ENCODE results near the gene TMEM238. TPM values are rescaled to one million over a fixed set of nuclear protein-coding genes. Genes with fewer than 3 reads are reported as not detected.

The TMEM238 gene
- total and polyA plus RNA-seq, 10 of the 15 experiments (the other 5 are each of a cell fraction or from before 2014, with no cell fraction given): 0.05 to 16.9 (median 0.58) TPM; not detected in 1

DNA sequence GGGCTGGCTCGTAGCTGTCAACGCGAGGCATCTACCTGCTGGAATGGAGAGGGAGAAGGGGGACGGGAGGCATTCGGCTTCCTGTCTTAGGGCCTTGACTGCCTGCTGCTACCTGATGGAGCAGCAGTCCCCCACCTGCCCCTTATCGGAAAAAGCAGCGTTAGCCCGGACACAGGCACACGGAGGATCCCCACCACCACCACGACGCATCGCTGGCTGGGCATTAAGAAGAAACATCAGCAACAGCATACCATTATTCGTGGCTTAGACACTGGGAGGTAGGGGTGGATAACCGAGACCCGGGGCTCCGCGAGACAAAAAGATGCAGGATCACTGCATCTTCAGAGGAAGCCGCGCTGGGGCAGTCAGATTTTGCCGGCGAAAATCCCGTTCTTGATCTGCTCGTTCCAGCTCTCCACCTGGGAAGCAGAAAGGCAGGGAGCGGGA is 30.7 kb downstream of the TMEM238 start:
- H3K36me3 ChIP-seq (ENCODE audit: control insufficient read depth in 2 of 2, insufficient read depth in 2 of 2, low read length in 1 of 2): no peaks in the 10 kb centered on the region
- intact Hi-C loops (cut with micrococcal nuclease; ENCODE audit: unreplicated experiment) (no loop called here), in situ Hi-C loops (cut with MboI) (no loop called here)
- POLR2A ChIA-PET: no interaction called here
- no peak overlapping the region for H3K4me3 ChIP-seq
- RAD21 ChIA-PET (ENCODE audit: unreplicated experiment): no interaction called here
- no TSS peak for BruUV-seq (replicated peaks)
- no peaks in the 10 kb centered on the region; the same call in 1 of the 2 replicates for H4K20me1 ChIP-seq (ENCODE audit: control insufficient read depth, insufficient read depth)
- no peak overlapping the region; the same call in 1 of the 2 replicates for H2AFZ ChIP-seq (ENCODE audit: control insufficient read depth, low read depth, low read length)
- H3K27me3 ChIP-seq (replicated peaks in 1 of 2; ENCODE audit: control insufficient read depth in 2 of 2, insufficient read depth in 2 of 2, low read length in 1 of 2): peaks cover 4 to 13% of the 10 kb centered on the region in 2 experiments; a peak in 3 of 4 replicates
- ATAC-seq (no peak), DNase-seq (ENCODE audit: low read depth, low spot score) (no peak), FAIRE-seq (no peak)
- TF ChIP-seq, protein P1, sequence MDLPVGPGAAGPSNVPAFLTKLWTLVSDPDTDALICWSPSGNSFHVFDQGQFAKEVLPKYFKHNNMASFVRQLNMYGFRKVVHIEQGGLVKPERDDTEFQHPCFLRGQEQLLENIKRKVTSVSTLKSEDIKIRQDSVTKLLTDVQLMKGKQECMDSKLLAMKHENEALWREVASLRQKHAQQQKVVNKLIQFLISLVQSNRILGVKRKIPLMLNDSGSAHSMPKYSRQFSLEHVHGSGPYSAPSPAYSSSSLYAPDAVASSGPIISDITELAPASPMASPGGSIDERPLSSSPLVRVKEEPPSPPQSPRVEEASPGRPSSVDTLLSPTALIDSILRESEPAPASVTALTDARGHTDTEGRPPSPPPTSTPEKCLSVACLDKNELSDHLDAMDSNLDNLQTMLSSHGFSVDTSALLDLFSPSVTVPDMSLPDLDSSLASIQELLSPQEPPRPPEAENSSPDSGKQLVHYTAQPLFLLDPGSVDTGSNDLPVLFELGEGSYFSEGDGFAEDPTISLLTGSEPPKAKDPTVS (IDR thresholded peaks at IDR 0.05; ENCODE audit: low read depth, low read length): no peak
- TF ChIP-seq EED (IDR thresholded peaks at IDR 0.05; ENCODE audit: low read depth): no peak
- no peak for TF ChIP-seq ZBED1 (IDR thresholded peaks at IDR 0.05; ENCODE audit: borderline replicate concordance)
- no peak for TF ChIP-seq TARDBP (IDR thresholded peaks at IDR 0.05; ENCODE audit: borderline replicate concordance)
- no peak for TF ChIP-seq SMARCA5 (IDR thresholded peaks at IDR 0.05)
- TF ChIP-seq, protein P2, sequence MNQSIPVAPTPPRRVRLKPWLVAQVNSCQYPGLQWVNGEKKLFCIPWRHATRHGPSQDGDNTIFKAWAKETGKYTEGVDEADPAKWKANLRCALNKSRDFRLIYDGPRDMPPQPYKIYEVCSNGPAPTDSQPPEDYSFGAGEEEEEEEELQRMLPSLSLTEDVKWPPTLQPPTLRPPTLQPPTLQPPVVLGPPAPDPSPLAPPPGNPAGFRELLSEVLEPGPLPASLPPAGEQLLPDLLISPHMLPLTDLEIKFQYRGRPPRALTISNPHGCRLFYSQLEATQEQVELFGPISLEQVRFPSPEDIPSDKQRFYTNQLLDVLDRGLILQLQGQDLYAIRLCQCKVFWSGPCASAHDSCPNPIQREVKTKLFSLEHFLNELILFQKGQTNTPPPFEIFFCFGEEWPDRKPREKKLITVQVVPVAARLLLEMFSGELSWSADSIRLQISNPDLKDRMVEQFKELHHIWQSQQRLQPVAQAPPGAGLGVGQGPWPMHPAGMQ (IDR thresholded peaks at IDR 0.05; ENCODE audit: borderline replicate concordance): no peak
- no peak for TF ChIP-seq IKZF2 (IDR thresholded peaks at IDR 0.05)
- TF ChIP-seq, protein P3, sequence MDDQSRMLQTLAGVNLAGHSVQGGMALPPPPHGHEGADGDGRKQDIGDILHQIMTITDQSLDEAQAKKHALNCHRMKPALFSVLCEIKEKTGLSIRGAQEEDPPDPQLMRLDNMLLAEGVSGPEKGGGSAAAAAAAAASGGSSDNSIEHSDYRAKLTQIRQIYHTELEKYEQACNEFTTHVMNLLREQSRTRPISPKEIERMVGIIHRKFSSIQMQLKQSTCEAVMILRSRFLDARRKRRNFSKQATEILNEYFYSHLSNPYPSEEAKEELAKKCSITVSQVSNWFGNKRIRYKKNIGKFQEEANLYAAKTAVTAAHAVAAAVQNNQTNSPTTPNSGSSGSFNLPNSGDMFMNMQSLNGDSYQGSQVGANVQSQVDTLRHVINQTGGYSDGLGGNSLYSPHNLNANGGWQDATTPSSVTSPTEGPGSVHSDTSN (IDR thresholded peaks at IDR 0.05; ENCODE audit: insufficient replicate concordance, low read depth, low read length): no peak
- no peak overlapping the region for H3K27ac ChIP-seq (ENCODE audit: control insufficient read depth, insufficient read depth)
- CTCF ChIA-PET: no interaction called here
- no peaks in the 10 kb centered on the region; the same call in 1 of the 2 replicates for H3K4me1 ChIP-seq (ENCODE audit: control insufficient read depth, insufficient read depth, low read length)
- H3K79me2 ChIP-seq (ENCODE audit: control insufficient read depth, insufficient read depth, low read length): no peaks in the 10 kb centered on the region
- peak overlapping the region; percentile 68; the same call in 1 of the 2 replicates for H3K4me2 ChIP-seq (ENCODE audit: control insufficient read depth, insufficient read depth)
- WGBS (ENCODE audit: insufficient coverage, insufficient replicate concordance, low lambda C conversion rate, missing lambda C conversion rate): 7% methylated on average over 23 of the region's 24 CpGs
- no peaks in the 10 kb centered on the region for H3K9me3 ChIP-seq (replicated peaks; ENCODE audit: control insufficient read depth, insufficient read depth, low read length)
- SMC1A ChIA-PET (ENCODE audit: uncharacterized antibody, unreplicated experiment): no interaction called here
- no peak overlapping the region for H3K9ac ChIP-seq (ENCODE audit: control insufficient read depth, insufficient read depth, low read length)
